Nephron (organoid): ENCODE results near the gene THSD4.

Experiments used
- H3K27ac Mint-ChIP-seq, 3 experiments: 2 replicates each; pipeline ENCODE4 v1.8.0; 2020; ENCODE audit warnings: mixed read lengths in 3 of 3, mild to moderate bottlenecking in 2 of 3, moderate library complexity in 1 of 3
- H3K27me3 Mint-ChIP-seq: 2 replicates; pipeline ENCODE4 v1.8.0; 2021; ENCODE audit warnings: low read depth, mild to moderate bottlenecking, moderate library complexity, mixed read lengths
- H3K36me3 Mint-ChIP-seq: 2 replicates; pipeline ENCODE4 v1.8.0; 2020; ENCODE audit warnings: low read depth, mixed read lengths
- H3K4me1 Mint-ChIP-seq: 2 replicates; pipeline ENCODE4 v1.8.0; 2020; ENCODE audit warnings: mixed read lengths
- H3K4me3 Mint-ChIP-seq, 3 experiments: 2 replicates each; pipeline ENCODE4 v1.8.0; 2020; ENCODE audit warnings: mild to moderate bottlenecking in 3 of 3, mixed read lengths in 3 of 3, moderate library complexity in 2 of 3
- H3K9me3 Mint-ChIP-seq: 2 replicates; pipeline ENCODE4 v1.8.0; 2020; ENCODE audit warnings: mixed read lengths
- TF ChIP-seq, protein P1 (sequence below), 3 experiments: fragments of 200-600 bp; sonication (generic); IDR thresholded peaks; one replicate each; pipeline ENCODE4 v1.5.0; 2021; ENCODE audit warnings: antibody characterized with exemption in 3 of 3; ENCODE audit not compliant: unreplicated experiment in 3 of 3

THSD4 gene

DNA sequence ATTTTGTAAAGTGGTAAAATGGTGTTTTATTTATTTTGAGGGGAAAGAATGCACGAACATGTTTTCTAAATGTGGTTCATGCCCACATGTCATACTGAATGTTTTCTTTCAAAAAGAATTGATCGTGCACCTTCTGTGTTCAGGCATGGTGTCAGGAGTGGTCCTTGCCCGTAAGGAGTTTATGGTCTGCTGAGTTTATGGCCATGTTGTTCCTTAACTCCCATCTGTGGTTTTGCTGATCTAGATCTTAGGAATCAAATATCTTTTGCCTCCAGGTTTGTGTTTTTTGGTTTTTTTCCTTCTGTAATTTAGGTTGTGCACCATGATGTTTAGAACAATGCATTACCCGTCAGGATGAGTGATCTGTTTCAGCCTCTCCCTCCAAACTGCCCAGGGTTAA, 390.7 kb downstream of the THSD4 start:
- Mint-ChIP-seq H3K27me3 (peaks cover 6% of the 10 kb centered on the region), H3K27ac (no peak overlapping the region), H3K4me3 (no peak overlapping the region), H3K36me3 (no peaks in the 10 kb centered on the region), H3K9me3 (peaks cover 5% of the 10 kb centered on the region), H3K4me1 (peaks cover 4% of the 10 kb centered on the region)
- TF ChIP-seq, protein P1, sequence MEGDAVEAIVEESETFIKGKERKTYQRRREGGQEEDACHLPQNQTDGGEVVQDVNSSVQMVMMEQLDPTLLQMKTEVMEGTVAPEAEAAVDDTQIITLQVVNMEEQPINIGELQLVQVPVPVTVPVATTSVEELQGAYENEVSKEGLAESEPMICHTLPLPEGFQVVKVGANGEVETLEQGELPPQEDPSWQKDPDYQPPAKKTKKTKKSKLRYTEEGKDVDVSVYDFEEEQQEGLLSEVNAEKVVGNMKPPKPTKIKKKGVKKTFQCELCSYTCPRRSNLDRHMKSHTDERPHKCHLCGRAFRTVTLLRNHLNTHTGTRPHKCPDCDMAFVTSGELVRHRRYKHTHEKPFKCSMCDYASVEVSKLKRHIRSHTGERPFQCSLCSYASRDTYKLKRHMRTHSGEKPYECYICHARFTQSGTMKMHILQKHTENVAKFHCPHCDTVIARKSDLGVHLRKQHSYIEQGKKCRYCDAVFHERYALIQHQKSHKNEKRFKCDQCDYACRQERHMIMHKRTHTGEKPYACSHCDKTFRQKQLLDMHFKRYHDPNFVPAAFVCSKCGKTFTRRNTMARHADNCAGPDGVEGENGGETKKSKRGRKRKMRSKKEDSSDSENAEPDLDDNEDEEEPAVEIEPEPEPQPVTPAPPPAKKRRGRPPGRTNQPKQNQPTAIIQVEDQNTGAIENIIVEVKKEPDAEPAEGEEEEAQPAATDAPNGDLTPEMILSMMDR (IDR thresholded peaks at IDR 0.05; ENCODE audit: unreplicated experiment in 3 of 3) = no peak

DNA sequence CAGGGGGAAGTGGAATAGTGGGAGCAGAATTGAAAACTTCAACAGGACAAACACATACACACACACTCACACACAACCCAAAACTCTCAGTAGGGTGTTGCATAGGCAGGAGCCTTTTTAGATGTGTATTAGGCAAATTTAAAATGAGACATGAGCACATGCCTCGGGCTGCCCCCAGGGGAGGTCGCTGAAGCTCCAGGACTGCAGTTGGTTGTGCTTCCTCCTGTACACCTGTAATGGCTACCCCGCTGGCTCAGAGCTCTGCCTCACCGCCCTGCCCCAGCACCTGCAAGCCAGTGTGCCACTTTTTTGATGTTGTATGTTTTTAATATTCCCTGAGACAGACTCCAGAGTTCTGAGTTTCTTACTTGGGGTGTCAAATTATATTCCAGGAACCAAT, 391.7 kb downstream of the THSD4 start:
- no peak overlapping the region for H3K4me3 Mint-ChIP-seq
- no peaks in the 10 kb centered on the region for H3K36me3 Mint-ChIP-seq
- peaks cover 9% of the 10 kb centered on the region for H3K4me1 Mint-ChIP-seq
- H3K27me3 Mint-ChIP-seq = peaks cover 6% of the 10 kb centered on the region
- H3K27ac Mint-ChIP-seq = no peak overlapping the region
- H3K9me3 Mint-ChIP-seq = no peaks in the 10 kb centered on the region
- TF ChIP-seq, protein P1 (IDR thresholded peaks at IDR 0.05; ENCODE audit: unreplicated experiment in 3 of 3) = no peak

- Mint-ChIP-seq H3K27me3 (peaks cover 6% of the 10 kb centered on the region), H3K27ac (no peak overlapping the region), H3K4me1 (peaks cover 20% of the 10 kb centered on the region), H3K36me3 (no peaks in the 10 kb centered on the region), H3K4me3 (no peak overlapping the region), H3K9me3 (no peaks in the 10 kb centered on the region)
- TF ChIP-seq, protein P1 (IDR thresholded peaks at IDR 0.05; ENCODE audit: unreplicated experiment in 3 of 3) = no peak
Observed at GRCh38 chr15:71508081-71508682, 392.9 kb downstream of the THSD4 start.

DNA sequence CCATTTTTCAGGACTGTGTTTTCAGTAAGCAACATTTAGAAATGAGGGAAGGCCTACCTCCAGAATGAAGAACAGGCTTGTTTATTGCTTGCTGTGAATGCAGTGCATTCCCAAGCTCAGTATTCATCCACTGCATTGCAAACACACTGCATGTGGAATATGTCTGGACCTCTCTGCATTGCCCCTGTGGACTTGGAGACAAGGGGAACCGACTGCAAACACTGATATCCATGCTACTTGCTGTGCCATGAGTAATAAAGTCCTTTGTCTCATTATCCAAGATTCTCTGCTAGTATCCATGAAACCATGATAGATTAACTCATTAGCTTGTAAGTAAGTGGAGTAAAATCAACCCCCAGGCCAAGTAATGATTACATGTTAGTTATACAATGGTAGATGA, 393.9 kb downstream of the THSD4 start:
- TF ChIP-seq, protein P1 (IDR thresholded peaks at IDR 0.05; ENCODE audit: unreplicated experiment in 3 of 3) = no peak
- peaks cover 6% of the 10 kb centered on the region for H3K27me3 Mint-ChIP-seq
- no peaks in the 10 kb centered on the region for H3K9me3 Mint-ChIP-seq
- no peaks in the 10 kb centered on the region for H3K36me3 Mint-ChIP-seq
- H3K27ac Mint-ChIP-seq = peak overlapping the region in 1 of 3 experiments; percentile 22
- no peak overlapping the region for H3K4me3 Mint-ChIP-seq
- H3K4me1 Mint-ChIP-seq = peaks cover 21% of the 10 kb centered on the region

GRCh38 chr15:71510763-71511162, 395.5 kb downstream of the THSD4 start:
- Mint-ChIP-seq H3K4me1 (peaks cover 30% of the 10 kb centered on the region), H3K36me3 (no peaks in the 10 kb centered on the region), H3K9me3 (no peaks in the 10 kb centered on the region), H3K4me3 (peak overlapping the region in 1 of 3 experiments; percentile 11), H3K27me3 (peaks cover 6% of the 10 kb centered on the region), H3K27ac (peak overlapping the region in 2 of 3 experiments; percentile 3 to 4)
- TF ChIP-seq, protein P1 (IDR thresholded peaks at IDR 0.05; ENCODE audit: unreplicated experiment in 3 of 3) = no peak
